GM15510 (cell line): ENCODE measurements around the gene ATG101.

ENCODE experiments used
- POLR2A ChIP-seq: IDR thresholded peaks from 3 replicates; pipeline ENCODE4 v1.6.1; 2011; ENCODE audit warnings: borderline replicate concordance; ENCODE audit not compliant: insufficient read length; ENCODE audit errors: extremely low read depth

The ATG101 gene

DNA sequence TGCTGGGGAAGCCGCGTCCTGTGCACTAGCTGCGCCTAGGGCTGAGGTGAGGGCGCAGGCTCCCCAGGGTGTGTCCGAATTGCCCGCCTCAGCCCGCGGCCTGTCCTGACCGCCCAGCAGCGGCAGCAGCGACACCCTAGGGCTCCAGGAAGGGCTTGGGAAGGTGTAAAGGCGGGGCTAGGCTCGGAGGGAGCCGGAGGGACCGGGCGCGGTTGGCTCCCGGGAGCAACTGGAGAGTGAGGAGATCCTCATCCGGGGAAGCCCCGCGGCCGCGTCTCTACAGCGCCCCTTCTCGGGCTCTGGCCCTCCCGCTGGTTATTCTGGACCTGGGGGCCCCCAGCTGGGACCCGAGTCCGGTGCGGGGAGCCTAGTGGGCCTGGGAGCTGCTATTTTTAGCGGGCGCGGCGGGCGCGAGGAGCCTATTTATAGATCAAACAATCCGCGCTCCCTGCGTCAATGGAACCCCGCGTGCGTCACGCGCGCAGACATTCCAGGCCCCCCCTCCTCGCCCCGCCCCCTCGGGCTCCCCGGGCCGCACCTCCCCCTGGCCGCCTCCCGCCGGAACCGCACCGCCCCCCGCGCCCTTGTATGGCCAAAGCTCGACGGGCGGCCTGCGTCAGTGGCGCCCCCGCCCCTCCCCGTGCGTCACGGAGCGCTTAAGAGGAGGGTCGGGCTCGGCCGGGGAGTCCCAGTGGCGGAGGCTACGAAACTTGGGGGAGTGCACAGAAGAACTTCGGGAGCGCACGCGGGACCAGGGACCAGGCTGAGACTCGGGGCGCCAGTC, 18.8 kb upstream of the ATG101 start, which contains the start of gene NR4A1:
TSS of gene NR4A1 (plus strand) at position 685 of the 784 bp plus-strand sequence. CDS start 2,887 bp downstream, outside the sequence.
- TF ChIP-seq POLR2A, result peak; percentile 56

DNA sequence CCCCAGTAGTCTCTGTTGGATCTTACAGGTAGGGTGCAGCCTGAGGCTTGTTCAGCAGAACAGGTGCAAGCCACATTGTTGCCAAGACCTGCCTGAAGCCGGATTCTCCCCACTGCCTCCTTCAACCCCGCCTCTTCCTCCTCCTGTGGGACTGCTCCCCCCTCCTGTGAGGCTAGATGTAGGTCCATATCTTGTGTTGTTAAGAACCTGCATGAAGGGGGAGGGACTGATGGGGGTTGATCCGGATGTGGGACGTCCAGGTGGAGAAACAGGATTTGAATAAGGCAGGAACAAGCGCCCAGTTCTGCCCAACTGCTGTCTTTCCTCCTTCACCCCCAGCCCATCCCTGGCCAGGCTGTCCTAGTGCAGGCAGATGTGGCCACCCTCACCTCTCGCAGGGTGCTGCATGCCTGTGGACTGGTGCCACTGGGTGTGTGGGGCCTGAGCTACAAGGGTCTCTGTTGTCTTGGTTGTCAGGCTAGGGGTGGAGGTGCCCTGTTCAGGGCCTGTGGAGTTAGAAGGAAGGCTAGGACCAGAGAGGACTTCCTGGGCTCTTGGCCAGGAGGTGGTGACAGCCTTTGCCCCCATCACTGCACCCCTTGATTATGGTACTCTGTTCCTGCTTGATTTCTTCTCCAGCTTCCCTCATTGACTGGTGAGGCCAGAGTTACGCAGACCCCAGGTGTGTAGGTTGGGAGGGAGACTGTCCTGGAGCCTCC, 17.2 kb upstream of the ATG101 start:
- TF ChIP-seq POLR2A, result no peak

DNA sequence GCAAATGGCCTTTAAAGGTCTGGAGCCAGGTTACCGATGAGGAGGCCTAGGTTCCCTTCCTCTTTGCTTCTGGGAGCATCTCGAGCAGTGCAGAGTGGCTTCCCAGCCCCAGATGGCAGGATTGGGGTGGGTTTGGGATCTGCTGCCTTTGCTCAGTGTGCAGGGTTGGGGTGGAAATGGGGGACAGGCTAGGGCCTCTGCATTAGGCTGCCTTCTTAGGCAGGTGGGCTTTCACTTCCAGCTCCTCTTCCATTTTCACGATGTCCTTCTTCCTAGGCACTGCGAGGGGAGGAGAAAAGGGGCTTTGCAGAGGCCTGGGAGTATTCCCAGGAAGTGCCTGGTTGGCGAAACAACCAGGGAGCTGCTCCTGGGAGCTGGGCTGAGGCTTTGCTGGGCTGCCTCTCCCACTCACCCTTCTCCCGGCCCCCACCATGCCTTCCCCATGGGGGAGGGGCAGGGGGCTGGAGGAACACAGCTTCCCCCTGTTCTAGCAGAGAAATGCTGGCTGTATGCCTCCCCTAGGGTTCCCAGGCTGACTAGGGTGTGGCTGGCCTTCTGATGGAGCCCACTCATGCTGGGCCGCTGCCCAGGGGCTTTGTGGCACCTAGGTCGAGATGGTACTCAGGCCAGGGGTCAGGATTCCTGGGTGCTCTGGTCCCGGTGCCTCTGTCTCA, 16.1 kb upstream of the ATG101 start:
- TF ChIP-seq POLR2A, result no peak

DNA sequence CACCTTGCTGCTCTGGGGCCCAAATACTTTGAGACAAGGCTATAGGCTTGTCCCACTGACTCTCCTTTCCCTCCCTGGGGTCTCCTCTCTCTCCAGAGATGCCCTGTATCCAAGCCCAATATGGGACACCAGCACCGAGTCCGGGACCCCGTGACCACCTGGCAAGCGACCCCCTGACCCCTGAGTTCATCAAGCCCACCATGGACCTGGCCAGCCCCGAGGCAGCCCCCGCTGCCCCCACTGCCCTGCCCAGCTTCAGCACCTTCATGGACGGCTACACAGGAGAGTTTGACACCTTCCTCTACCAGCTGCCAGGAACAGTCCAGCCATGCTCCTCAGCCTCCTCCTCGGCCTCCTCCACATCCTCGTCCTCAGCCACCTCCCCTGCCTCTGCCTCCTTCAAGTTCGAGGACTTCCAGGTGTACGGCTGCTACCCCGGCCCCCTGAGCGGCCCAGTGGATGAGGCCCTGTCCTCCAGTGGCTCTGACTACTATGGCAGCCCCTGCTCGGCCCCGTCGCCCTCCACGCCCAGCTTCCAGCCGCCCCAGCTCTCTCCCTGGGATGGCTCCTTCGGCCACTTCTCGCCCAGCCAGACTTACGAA, 15.4 kb upstream of the ATG101 start:
- TF ChIP-seq POLR2A, result no peak

DNA sequence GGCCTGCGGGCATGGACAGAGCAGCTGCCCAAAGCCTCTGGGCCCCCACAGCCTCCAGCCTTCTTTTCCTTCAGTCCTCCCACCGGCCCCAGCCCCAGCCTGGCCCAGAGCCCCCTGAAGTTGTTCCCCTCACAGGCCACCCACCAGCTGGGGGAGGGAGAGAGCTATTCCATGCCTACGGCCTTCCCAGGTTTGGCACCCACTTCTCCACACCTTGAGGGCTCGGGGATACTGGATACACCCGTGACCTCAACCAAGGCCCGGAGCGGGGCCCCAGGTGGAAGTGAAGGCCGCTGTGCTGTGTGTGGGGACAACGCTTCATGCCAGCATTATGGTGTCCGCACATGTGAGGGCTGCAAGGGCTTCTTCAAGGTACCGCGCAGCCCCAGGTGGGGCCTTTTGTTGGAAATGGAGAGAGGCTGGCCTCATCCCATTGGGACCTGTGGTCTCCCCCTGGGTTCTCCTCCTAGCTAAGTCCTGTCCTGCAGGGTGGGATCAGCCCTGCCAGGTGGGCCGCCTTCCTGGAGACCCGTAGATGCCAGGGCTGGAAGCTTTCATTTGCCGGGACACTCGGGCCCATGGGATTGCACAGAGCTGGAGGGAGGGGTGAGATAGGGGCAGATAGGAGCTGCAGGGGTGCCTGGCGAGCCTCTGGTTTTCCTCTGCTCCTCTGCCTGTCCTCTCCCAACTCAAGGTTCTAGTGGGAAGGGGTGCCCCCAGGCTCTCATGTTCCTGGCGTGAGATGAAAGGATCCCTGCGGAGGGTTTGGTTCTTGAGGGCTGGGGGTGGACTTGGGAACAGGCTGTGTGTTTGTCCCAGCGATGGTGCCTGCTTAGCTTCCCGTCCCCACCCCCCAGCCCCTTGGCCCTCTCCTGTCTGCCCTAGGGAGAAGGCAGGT, 14.7 kb upstream of the ATG101 start:
- TF ChIP-seq POLR2A, result no peak

DNA sequence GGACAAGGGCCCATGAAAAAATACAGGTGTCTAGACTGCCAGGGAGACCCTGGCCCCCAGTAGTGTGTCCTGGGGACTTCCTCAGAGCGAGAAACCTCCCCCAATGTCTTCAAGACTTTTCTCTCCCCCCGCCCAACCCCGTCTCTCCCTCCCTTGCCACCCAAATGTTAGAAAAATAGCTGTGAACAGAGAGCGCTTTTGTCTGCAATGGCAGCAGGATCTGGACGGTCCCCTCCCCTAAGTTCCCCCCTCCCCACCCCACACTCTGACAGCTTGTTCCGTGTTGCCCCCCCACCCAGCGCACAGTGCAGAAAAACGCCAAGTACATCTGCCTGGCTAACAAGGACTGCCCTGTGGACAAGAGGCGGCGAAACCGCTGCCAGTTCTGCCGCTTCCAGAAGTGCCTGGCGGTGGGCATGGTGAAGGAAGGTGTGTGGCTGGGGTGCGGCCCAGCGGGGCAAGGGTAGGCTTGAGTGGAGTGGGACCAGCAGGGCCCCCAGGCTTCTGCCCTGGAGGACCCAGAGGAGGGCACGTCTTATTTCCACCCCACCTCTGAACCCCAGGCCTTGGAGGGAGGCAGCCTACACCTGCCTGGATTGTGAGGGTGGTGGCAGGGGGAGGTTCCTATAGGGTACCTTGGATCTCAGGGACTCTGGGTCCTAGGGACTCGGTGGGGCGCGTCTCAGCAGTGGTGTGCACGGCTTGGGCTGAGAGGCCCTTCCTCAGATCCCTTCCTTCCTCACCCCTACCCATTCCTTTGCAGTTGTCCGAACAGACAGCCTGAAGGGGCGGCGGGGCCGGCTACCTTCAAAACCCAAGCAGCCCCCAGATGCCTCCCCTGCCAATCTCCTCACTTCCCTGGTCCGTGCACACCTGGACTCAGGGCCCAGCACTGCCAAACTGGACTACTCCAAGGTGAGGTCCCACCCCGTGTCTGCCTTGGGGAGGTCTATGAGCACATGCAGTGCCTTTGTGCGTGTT, 13.8 kb upstream of the ATG101 start:
- no peak for TF ChIP-seq POLR2A

DNA sequence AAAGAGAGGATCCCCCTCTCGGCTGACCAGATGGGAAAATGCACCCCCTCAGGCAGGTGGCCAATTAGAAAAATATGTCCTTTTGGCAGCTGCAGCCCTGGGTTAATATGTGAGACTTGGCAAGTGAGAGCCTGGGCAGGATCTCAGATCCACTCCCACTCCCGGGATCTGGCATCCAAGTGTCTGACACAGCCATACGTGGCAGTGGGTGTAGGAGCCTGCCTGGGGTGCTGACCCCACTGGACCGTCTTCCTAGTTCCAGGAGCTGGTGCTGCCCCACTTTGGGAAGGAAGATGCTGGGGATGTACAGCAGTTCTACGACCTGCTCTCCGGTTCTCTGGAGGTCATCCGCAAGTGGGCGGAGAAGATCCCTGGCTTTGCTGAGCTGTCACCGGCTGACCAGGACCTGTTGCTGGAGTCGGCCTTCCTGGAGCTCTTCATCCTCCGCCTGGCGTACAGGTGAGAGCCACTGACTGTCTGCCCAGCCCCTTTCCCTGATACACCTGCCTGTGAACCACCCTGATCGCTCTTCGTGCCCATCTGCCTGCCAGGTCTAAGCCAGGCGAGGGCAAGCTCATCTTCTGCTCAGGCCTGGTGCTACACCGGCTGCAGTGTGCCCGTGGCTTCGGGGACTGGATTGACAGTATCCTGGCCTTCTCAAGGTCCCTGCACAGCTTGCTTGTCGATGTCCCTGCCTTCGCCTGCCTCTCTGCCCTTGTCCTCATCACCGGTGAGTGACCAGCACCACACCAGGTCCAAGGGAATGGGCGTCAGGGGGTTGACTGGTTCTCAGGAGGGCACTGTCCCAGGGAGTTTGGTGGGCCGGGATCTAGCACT, 12.8 kb upstream of the ATG101 start:
- no peak for TF ChIP-seq POLR2A

DNA sequence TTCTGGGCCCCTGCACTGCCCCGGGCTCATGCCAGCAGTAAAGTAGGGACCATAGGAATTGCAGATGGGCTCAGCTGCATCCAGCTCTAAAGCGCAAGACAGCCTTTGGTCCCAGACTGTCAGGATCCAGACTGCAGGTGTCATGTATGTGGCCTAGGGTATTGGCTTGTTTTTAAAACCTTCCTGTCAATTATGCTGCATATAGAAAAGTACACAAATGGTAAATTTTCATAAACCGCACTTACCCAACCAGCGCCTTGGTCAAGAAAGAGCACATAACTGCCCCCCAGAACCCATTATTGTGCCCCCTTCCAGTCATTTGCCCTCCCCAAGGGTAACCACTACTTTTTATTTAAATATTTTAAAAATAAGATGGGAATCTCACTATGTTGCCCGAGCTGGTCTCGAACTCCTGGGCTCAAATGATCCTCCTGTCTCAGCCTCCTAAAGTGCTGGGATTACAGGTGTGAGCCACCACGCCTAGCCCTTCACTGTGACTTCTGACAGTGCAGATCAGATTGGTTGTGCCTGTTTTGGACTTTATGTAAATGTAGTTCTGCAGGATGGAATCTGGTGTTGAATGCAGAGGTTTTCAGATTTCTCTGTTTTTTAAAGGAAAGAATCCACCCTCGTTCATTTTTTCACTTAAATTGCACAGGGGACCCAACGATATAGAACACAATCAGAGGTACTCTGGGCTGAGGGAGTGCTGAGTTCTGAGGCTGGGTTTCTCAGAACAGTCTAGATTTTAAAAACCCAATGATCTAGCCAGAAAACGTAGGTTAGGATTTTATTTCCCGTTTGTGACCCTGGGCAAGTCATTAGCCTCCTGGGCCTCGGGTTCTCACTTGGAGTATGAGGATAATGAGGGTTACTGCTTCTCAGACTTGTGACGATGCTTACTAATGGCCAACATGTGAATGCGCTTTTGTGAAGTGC, 11.9 kb upstream of the ATG101 start:
- no peak for TF ChIP-seq POLR2A

DNA sequence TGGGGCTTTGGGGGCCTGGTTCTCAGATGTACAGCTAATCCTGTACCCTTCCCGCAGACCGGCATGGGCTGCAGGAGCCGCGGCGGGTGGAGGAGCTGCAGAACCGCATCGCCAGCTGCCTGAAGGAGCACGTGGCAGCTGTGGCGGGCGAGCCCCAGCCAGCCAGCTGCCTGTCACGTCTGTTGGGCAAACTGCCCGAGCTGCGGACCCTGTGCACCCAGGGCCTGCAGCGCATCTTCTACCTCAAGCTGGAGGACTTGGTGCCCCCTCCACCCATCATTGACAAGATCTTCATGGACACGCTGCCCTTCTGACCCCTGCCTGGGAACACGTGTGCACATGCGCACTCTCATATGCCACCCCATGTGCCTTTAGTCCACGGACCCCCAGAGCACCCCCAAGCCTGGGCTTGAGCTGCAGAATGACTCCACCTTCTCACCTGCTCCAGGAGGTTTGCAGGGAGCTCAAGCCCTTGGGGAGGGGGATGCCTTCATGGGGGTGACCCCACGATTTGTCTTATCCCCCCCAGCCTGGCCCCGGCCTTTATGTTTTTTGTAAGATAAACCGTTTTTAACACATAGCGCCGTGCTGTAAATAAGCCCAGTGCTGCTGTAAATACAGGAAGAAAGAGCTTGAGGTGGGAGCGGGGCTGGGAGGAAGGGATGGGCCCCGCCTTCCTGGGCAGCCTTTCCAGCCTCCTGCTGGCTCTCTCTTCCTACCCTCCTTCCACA, 11.0 kb upstream of the ATG101 start:
- no peak for TF ChIP-seq POLR2A
